ENCODE data around the gene TLCD4.
"Not testable (repeated sequence)": the region's sequence is repeated elsewhere in the genome, so short reads cannot be mapped to it uniquely, and the experiment has no call there.

TLCD4 gene

GRCh38 chr1:95139039-95139438 is 21.9 kb downstream of the TLCD4 start:
- no peak overlapping the region for H3K4me3 ChIP-seq (ENCODE audit: control insufficient read depth, low read depth, low read length)
- no peak for DNase-seq (ENCODE audit: low read depth)
- no peak for TF ChIP-seq CTCF (IDR thresholded peaks at IDR 0.05; ENCODE audit: control insufficient read depth, insufficient read depth, low read depth, low read length, missing control alignments)

- DNase-seq (ENCODE audit: low read depth), result no peak
- no peak overlapping the region for H3K4me3 ChIP-seq (ENCODE audit: control insufficient read depth, low read depth, low read length)
- TF ChIP-seq CTCF (IDR thresholded peaks at IDR 0.05; ENCODE audit: control insufficient read depth, insufficient read depth, low read depth, low read length, missing control alignments), result no peak
These were observed 23.6 kb downstream of the TLCD4 start for GRCh38 chr1:95140791-95141190.

- TF ChIP-seq CTCF (IDR thresholded peaks at IDR 0.05; ENCODE audit: control insufficient read depth, insufficient read depth, low read depth, low read length, missing control alignments), result no peak
- H3K4me3 ChIP-seq (ENCODE audit: control insufficient read depth, low read depth, low read length), result no peak overlapping the region
- no peak for DNase-seq (ENCODE audit: low read depth)
These were observed 28.3 kb downstream of the TLCD4 start for GRCh38 chr1:95145493-95145892.

- DNase-seq (ENCODE audit: low read depth), result no peak
- no peak for TF ChIP-seq CTCF (IDR thresholded peaks at IDR 0.05; ENCODE audit: control insufficient read depth, insufficient read depth, low read depth, low read length, missing control alignments)
- H3K4me3 ChIP-seq (ENCODE audit: control insufficient read depth, low read depth, low read length), result no peak overlapping the region
These were observed 29.5 kb downstream of the TLCD4 start for GRCh38 chr1:95146637-95147036.

GRCh38 chr1:95154096-95154495 is 36.9 kb downstream of the TLCD4 start:
- H3K4me3 ChIP-seq (ENCODE audit: control insufficient read depth, low read depth, low read length), result no peak overlapping the region
- no peak for TF ChIP-seq CTCF (IDR thresholded peaks at IDR 0.05; ENCODE audit: control insufficient read depth, insufficient read depth, low read depth, low read length, missing control alignments)
- DNase-seq (ENCODE audit: low read depth), result no peak

- not testable (repeated sequence) for DNase-seq (ENCODE audit: low read depth); H3K4me3 ChIP-seq (ENCODE audit: control insufficient read depth, low read depth, low read length)
These were observed 48.4 kb downstream of the TLCD4 start for GRCh38 chr1:95165569-95165968.

All from AG09309 (cell line).